Lower leg skin (tissue), 4 donors: Measurements from ENCODE around the gene EEFSEC. TPM values are rescaled to one million over a fixed set of nuclear protein-coding genes. Genes with fewer than 3 reads are reported as not detected.

ENCODE experiments used
- DNase-seq, 2 donors: peaks; one replicate each; pipeline ENCODE4 v3.0.0-alpha.2; 2019; ENCODE audit warnings: low spot score in 2 of 2
- H3K4me3 ChIP-seq: fragments of 200-600 bp; sonication (generic); 2 replicates; pipeline ENCODE4 v1.5.1; 2017; ENCODE audit warnings: mild to moderate bottlenecking, low read depth; ENCODE audit not compliant: poor library complexity, severe bottlenecking
- CTCF ChIP-seq, 3 donors: fragments of 450-650 bp; IDR thresholded peaks; one replicate each; pipeline ENCODE4 v1.5.1; 2016; ENCODE audit warnings: antibody characterized with exemption in 3 of 3, mild to moderate bottlenecking in 3 of 3, moderate library complexity in 2 of 3
- POLR2A ChIP-seq, 2 donors: fragments of 450-650 bp; IDR thresholded peaks; one replicate each; pipeline ENCODE4 v1.6.1; 2016 to 2017; ENCODE audit warnings: antibody characterized with exemption in 2 of 2, mild to moderate bottlenecking in 1 of 2, moderate library complexity in 1 of 2
- WGBS, 2 donors: methylation state at CpG; one replicate each; pipeline ENCODE4 v1.1.5; 2018; 5-methylcytosine and 5-hydroxymethylcytosine counted together
- intact Hi-C: fragments of 100-400 bp; cut with DNase I; formaldehyde crosslinking; loops from one replicate; pipeline ENCODE4 v1.15.0; 2023; ENCODE audit warnings: low total_unique reads
- total RNA-seq, 4 donors: library from RNA; depleted of rRNA; stranded (reverse); fragments of >200 nt; gene quantifications; one replicate each; pipeline ENCODE4 v1.1.0, GENCODE V29; 2016

Gene EEFSEC
- total RNA-seq, 4 donors from 2014 or later, result 16.3 to 28.6 (median 16.8) TPM

- WGBS, 2 donors, result 94 to 95% methylated on average over 5 of the region's 5 CpGs
- TF ChIP-seq POLR2A (IDR thresholded peaks at IDR 0.05) (no peak), CTCF (IDR thresholded peaks at IDR 0.05) (no peak)
- H3K4me3 ChIP-seq, result no peak overlapping the region
- intact Hi-C loops, result no loop called here
- peak in 1 of 2 donors; percentile 76 for DNase-seq
These were observed 124.2 kb downstream of the EEFSEC start for GRCh38 chr3:128277378-128278069.

- TF ChIP-seq CTCF (IDR thresholded peaks at IDR 0.05) (no peak), POLR2A (IDR thresholded peaks at IDR 0.05) (no peak)
- intact Hi-C loops, result no loop called here
- H3K4me3 ChIP-seq, result no peak overlapping the region
- DNase-seq, result peak in 1 of 2 donors; percentile 63
- WGBS, 2 donors, result 82 to 83% methylated on average over 3 of the region's 3 CpGs
These were observed 124.8 kb downstream of the EEFSEC start for GRCh38 chr3:128278130-128278529.

- H3K4me3 ChIP-seq, result no peak overlapping the region
- 50 to 54% methylated on average over 17 of the region's 17 CpGs for WGBS, 2 donors
- intact Hi-C loops, result no loop called here
- peak in 1 of 2 donors; percentile 94 for DNase-seq
- no peak for TF ChIP-seq CTCF (IDR thresholded peaks at IDR 0.05)
- TF ChIP-seq POLR2A (IDR thresholded peaks at IDR 0.05), result no peak
These were observed 125.7 kb downstream of the EEFSEC start for GRCh38 chr3:128278761-128279600.

- DNase-seq, result no peak
These were observed 126.3 kb downstream of the EEFSEC start for GRCh38 chr3:128279601-128279880.

GRCh38 chr3:128280481-128281052 is 127.3 kb downstream of the EEFSEC start:
- H3K4me3 ChIP-seq, result no peak overlapping the region
- TF ChIP-seq POLR2A (IDR thresholded peaks at IDR 0.05) (no peak), CTCF (IDR thresholded peaks at IDR 0.05) (no peak)
- intact Hi-C loops, result no loop called here
- 88% methylated on average over 8 of the region's 8 CpGs for WGBS, 2 donors
- DNase-seq, result no peak

More at GRCh38 chr3:128279601-128279880, 126.3 kb downstream of the EEFSEC start:
- TF ChIP-seq POLR2A (IDR thresholded peaks at IDR 0.05) (no peak), CTCF (IDR thresholded peaks at IDR 0.05) (no peak)
- intact Hi-C loops, result no loop called here
- no peak overlapping the region for H3K4me3 ChIP-seq
- 51 to 61% methylated on average over 3 of the region's 3 CpGs for WGBS, 2 donors
